ENCODE data around the gene RASSF10.
"Not testable (repeated sequence)": the region's sequence is repeated elsewhere in the genome, so short reads cannot be mapped to it uniquely, and the experiment has no call there.

The RASSF10 gene

DNA sequence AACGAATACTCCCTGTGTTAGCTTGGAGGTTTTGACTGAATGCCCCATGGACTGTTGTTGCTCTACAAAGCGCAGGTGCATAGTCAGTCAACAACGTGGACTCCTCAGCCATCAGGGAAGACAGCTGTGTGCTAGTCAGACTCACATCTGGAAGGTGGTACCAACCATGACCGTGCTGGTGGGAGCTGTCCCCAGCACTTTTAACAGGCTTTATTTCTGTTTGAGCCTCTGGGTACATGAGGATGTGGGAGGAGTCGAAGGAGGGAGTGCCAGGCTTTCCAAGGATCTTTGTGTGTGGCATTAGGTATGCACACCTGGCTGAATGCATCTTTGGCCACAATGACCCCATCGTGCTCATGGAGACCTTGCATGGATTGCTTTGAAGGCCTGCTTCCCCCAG lies 6.6 kb downstream of the RASSF10 start:
- no peak for DNase-seq (ENCODE audit: low read depth, low spot score)
- H3K27ac ChIP-seq, result no peak overlapping the region

DNA sequence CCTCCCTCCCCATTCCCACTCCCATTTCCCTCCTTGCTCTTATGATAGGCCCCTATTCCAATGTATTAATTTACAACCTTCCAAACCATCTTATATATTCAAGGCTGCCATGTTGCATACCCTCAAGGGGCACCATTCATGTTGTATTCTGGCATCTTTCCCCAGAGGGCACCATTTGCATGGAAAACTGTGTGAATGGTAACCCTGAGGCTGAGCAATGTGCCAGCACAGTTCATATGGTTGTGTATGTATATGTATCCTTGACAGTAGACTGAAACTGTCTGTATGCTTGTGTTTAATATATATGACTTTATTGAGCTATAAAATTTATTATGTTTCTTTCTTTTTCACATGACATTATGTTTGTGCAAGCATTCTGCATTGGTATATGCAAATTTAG lies 7.3 kb downstream of the RASSF10 start:
- H3K27ac ChIP-seq, result no peak overlapping the region
- no peak for DNase-seq (ENCODE audit: low read depth, low spot score)

DNA sequence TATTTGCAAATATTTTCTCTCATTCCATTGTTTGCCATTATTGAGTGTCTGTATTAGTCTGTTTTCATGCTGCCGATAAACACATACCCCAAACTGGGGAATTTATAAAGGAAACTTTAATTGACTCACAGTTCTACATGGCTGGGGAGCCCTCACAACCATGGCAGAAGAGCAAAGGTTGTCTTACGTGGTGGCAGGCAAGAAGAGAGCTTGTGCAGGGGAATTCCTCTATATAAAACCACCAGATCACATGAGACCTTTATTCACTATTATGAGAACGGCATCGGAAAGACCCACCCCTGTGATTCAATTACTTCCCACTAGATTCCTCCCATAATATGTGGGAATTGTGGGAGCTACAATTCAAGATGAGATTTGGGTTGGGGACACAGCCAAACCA lies 10.2 kb downstream of the RASSF10 start:
- DNase-seq (ENCODE audit: low read depth, low spot score), result no peak
- H3K27ac ChIP-seq, result no peak overlapping the region

DNA sequence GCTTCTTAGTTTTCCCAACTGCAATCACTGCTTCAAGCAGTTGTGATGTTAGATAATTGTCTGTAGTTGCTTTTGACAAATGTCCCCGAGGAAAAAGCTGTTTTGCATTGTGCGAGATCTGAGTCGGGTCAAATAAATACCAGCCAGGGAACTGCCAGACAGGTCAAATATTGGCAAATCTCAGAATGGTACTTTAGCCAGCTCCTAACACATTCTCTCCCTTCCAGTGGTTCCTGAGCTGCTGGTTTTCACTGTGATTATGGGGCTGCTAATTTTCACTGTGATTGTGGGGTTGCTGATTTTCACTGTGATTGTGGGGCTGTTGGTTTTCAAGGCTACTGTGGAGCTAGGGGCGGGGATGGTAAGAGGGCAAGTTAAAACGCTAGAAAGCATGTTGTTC lies 14.3 kb downstream of the RASSF10 start:
- no peak for DNase-seq (ENCODE audit: low read depth, low spot score)
- H3K27ac ChIP-seq, result no peak overlapping the region

DNA sequence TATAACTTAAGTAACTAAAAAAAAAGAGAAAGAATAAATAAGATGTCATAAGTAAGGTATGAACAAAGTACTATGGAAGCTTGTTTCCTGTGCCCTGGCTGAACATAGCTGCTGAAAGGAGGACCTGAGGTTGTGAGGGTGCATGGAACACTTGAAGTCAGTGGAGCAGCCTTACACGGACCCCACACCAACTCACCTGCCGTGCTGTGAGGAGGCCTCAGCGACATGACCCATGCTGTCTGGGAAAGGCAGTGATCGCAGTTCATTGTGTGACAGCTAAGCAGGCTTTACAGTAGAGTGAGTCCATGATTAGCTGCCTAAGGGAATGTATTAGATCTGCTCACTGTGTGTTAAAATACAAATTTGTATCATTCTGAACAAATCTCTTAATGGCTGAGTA lies 17.6 kb downstream of the RASSF10 start:
- DNase-seq (ENCODE audit: low read depth, low spot score), result no peak
- H3K27ac ChIP-seq, result no peak overlapping the region

DNA sequence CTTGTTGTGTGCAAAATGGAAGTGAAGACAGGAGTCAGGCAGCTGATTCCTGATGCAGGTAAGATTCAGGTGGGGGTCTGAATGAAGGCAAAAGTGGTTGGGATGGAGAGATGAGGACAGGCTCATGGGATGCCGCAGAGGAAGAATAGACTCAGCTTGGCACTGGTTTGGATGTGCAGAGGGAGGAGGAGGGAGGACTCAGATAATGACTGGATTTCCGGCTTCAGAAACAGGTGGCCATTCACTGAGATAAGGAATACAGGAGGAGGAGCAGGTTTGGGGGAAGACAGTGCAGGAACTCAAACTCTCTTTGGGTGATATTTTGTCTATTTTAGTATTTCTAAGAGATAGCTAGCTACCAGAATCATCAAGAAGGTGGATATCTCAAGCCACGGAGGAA lies 19.2 kb downstream of the RASSF10 start:
- H3K27ac ChIP-seq, result no peak overlapping the region

DNA sequence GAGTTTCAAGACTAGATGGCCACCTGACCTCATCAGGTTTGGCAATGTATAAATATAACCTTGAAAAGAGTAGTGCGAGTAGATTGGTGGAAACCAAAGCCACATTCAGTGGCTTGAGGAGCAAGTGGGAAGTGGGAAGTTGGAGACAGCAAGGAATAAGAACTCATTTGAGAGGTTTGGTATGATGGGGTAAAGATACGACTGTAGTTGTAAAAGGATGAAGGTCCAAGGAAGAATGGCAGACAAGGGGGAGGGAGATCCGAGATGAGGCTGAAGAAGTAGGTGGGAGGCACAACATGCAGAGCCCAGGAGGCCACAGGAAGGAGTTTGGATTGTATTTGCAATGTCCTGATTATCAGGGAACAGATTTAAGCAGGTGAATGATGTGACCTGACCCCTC lies 20.8 kb downstream of the RASSF10 start:
- DNase-seq (ENCODE audit: low read depth, low spot score), result no peak

More for the DNA sequence above, 19.2 kb downstream of the RASSF10 start:
- no peak for DNase-seq (ENCODE audit: low read depth, low spot score)

DNA sequence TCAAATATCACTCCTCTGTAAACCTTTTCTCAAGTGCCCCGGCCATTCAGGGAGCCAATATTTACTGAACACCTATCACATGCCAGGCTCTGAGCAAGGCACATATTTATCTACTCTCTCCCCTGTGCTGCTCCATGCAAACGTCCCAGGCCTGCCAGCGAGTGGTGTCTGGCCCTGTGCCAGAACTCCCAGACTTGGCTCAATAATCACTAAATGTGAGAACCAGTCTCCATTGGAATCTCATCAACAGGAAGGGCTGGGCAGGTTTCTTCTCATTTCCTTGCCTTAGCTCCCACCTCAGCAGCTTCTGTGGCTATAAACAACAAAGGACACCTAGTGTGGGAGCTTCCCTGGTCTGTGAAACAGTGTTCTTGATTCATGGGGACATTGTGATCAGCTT lies 21.7 kb downstream of the RASSF10 start:
- H3K27ac ChIP-seq, result no peak overlapping the region
- DNase-seq (ENCODE audit: low read depth, low spot score), result no peak

More for the DNA sequence above, 20.8 kb downstream of the RASSF10 start:
- H3K27ac ChIP-seq, result no peak overlapping the region

DNA sequence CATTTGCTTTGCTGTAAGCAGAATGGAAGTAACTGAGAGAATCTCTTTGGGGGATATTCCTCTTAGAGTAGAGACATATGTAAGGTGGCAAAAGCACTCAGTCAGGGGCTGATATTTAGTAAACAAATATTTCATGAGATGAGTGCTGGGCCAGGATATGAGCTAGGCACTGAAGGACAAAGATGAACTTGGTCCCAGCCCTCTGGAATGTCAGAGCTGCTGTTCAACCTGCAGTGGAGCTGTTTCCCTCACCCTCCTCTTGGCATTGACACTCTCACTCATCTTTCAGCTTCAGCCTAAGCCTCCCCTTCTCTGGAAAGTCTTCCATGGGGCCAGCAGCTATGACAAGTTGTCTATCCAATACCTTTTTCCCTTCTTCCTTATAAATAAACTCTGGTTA lies 22.2 kb downstream of the RASSF10 start:
- H3K27ac ChIP-seq, result no peak overlapping the region
- no peak for DNase-seq (ENCODE audit: low read depth, low spot score)

DNA sequence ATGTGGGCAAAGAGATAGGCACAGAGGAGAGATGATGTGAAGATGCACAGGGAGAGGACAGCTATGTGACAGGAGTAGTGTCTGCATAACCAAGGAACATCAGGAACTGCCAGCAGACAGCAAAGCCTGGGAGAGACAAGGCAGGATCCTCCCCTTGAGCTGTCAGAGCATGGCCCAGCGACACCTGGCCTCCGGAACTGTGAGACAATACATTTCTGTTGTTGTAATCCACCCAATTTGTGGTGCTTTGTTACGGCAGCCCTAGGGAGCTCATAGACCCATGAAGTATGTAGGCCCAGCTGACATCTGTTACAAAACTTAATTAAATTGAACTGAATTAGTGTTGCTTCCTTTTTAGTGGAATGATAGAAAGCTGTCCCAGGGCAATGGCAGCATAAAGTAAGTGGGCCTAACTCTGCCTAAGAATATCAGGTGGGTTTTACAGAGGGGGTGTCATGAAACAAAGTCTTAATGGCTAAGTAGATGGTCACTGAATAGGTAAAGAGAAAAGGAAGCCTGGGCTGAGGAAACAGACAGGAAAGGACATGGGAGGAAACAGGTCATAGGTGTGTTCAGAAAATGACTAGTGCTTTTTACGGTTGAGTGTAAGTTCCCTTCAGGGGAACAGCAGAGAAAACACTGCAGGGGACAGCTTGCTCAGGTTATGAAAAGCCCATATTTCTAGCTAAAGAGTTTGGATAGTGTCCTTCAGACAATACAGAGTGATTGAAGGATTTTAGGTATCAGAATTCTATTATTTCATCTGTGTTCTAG lies 24.8 kb downstream of the RASSF10 start:
- no peak overlapping the region for H3K27ac ChIP-seq

DNA sequence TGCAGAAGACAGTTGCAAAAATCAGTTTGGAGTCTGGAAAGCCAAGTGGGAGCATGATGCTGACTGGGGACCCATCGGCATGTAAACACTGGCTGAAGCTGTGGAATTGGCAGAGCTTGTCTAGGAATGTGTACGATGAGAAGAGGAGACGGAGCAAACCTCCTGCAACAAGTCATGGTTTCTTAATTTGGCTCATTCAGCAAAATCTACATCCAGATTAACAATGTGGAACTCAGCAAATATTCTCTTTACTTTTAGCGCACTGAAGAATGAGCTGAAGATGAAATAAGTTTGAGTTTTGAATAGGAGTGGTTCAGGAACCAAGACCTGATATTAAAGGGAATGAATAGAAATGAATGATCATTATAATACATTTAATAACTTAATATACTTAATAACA lies 26.6 kb downstream of the RASSF10 start:
- DNase-seq (ENCODE audit: low read depth, low spot score), result no peak
- no peak overlapping the region for H3K27ac ChIP-seq

More for the DNA sequence above, 24.8 kb downstream of the RASSF10 start:
- DNase-seq (ENCODE audit: low read depth, low spot score), result no peak

DNA sequence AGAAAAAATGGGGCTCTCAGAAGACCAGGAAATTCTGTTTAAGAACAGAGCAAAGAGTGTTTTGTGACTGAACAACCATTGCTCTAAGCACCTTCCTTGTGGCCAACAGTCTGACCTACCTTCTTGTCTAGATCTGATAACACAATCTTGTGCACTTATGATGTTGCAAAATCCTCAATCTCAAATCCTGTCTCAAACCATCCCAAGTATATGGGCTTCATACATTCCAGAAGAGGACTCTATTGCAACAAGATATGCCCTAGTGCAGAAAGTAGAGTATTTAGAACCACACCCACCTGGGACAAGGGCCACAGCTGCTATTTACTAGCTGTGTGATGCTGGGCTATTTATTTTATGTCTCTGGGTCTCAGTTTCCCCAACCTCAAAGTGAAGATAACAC lies 27.1 kb downstream of the RASSF10 start:
- DNase-seq (ENCODE audit: low read depth, low spot score), result no peak
- H3K27ac ChIP-seq, result no peak overlapping the region

DNA sequence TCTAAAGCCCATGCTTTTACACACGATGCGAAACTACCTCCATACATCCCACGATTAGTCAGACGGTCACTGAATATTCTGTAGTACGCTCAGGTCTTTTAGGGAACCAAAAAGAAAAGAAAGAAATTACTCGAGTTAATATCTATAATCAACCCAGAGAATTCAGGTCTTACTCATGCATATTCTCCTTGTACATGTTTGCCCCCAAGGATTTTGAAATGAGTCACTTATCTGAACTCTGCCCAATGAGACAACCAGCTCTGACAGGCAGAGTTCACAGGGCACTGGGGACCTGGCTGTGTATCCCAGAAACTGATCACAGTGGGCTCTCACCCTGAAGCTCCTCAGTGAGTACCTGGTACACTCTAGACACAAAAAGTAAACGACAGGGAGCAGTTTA lies 29.2 kb downstream of the RASSF10 start:
- H3K27ac ChIP-seq, result no peak overlapping the region
- no peak for DNase-seq (ENCODE audit: low read depth, low spot score)

DNA sequence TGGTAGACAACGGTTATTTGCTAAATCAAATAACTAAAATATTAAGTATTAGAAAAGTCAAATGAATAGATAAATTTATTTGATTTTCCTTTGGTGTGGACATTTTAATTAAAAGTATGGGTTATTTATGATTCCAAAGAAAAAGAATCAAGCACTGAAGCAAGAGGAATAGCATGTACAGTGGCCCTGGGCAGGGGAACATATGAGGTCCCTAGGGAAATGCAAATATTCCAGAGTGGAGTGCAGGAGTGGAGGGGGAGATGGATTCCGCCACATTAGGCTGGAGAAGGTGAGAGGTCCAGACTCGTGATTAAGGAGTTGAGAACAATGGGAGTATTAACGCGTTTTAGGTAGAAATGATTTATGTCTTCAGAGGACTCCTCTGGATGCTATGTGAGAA lies 30.0 kb downstream of the RASSF10 start:
- H3K27ac ChIP-seq, result no peak overlapping the region
- DNase-seq (ENCODE audit: low read depth, low spot score), result no peak

DNA sequence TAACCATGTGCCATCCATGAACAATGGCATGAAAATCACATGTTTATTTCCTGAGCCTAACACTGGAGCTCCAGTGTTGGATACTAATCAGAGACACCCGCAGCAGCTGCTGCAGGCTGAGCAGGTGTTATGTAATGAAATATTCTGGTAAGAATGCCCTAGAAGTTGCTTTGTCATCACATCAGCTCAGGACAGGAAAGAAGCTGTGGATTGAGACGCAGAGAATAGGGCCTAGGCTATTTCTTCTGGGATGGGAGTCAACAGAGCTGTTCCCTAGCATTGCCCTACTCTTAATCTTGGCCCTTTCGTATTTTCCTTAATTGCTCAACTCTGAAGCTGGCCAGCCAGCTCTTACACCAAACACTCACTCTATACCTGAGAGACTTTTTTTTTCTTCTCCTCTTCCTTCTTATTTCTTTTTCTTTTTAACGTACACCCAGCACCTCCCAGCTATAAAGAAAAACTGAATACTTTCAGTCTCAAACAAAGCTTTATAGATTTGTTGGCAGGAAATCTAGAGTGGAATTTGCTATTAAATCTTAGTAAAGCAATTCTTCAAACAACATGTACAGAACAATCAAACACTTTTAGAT lies 31.9 kb downstream of the RASSF10 start:
- no peak overlapping the region for H3K27ac ChIP-seq
- DNase-seq (ENCODE audit: low read depth, low spot score), result no peak

DNA sequence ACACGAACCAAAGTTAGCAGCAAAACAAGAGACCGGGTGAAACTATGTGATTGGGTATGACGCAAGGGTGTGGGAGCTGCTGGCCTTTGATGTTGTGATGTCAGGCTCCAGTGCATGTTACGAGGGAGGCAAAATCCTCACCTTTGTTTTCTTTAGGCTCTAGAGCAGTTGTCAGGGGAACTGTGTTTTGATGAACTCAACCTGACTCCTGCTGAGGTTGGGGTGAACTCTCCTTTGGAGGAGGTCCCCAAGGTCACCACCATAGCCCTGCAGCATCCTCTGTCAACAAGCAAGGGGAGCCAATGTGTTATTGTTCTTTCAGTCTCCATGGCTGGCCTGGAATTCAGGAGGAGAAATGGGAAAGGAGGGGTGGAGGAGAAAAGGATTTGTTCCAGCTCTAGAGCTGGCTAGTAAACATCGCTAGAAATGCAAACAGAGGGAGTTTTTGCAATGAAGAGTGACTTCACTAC lies 33.8 kb downstream of the RASSF10 start:
- DNase-seq (ENCODE audit: low read depth, low spot score), result no peak
- H3K27ac ChIP-seq, result no peak overlapping the region

DNA sequence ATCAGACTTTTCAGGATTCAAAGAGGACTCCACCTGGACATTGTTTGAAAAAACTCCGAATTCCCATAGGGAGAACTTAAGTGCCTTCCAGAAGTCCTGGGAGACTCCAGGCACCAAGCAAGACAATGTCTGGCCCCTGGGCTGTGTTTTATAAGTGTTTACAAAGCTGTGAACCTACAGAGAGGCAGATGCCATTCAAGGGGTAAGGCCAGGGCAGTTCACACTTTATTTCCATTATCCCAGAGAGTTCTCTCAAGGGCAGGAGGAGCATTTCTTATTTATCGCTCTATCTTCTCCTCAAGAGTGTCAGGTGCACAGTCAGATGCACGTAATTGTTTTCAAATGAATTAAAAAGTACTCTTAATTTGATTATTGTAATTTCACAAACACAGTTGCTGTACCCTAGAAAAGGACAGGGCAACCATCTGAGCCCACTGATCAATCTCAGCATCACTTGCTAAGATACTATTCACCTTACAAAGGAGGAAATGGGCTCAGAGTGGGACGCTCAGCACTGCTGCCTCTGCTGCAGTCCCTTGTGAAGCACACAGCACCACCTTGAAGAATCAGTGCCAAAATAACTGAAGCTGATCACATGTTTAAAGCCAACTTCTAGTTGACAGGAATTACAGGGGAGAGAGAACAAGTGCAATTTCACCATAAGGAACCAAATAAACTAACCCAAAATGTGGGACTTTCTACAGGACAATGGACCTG lies 35.0 kb downstream of the RASSF10 start:
- DNase-seq (ENCODE audit: low read depth, low spot score), result no peak
- no peak overlapping the region for H3K27ac ChIP-seq

DNA sequence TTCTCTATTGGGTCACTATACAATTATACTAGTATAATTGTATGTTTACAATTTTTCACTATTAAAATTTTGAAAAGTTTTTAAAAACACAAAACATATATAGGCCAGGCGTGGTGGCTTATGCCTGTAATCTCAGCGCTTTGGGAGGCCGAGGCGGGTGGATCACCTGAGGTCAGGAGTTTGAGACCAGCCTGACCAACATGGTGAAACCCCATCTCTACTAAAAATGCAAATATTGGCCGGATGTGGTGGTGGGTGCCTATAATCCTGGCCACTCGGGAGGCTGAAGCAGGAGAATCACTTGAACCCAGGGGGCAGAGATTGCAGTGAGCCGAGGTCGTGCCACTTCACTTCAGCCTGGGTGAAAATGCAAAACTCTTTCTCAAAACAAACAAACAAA lies 36.0 kb downstream of the RASSF10 start:
- not testable (repeated sequence) for H3K27ac ChIP-seq; DNase-seq (ENCODE audit: low read depth, low spot score)

DNA sequence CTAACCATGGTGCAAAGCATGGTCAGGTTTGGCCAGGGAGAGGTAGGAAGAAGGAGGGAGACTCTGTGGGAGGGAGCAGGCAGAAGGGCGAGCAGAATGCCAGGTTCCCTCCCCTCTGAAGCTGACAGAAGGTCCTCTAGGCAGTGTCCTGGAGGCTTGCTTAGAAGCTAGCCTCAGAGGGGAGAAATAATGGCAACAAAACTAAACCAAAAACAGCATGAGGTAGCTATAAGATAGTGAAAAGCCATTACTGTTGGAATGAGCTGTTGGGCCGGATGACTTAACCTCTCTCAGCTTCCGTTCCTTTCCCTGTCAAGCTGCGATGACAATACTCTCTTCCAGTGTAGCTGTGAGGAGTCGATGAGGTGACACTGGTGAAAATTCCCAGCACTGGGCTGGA lies 36.6 kb downstream of the RASSF10 start:
- H3K27ac ChIP-seq, result no peak overlapping the region
- no peak for DNase-seq (ENCODE audit: low read depth, low spot score)

DNA sequence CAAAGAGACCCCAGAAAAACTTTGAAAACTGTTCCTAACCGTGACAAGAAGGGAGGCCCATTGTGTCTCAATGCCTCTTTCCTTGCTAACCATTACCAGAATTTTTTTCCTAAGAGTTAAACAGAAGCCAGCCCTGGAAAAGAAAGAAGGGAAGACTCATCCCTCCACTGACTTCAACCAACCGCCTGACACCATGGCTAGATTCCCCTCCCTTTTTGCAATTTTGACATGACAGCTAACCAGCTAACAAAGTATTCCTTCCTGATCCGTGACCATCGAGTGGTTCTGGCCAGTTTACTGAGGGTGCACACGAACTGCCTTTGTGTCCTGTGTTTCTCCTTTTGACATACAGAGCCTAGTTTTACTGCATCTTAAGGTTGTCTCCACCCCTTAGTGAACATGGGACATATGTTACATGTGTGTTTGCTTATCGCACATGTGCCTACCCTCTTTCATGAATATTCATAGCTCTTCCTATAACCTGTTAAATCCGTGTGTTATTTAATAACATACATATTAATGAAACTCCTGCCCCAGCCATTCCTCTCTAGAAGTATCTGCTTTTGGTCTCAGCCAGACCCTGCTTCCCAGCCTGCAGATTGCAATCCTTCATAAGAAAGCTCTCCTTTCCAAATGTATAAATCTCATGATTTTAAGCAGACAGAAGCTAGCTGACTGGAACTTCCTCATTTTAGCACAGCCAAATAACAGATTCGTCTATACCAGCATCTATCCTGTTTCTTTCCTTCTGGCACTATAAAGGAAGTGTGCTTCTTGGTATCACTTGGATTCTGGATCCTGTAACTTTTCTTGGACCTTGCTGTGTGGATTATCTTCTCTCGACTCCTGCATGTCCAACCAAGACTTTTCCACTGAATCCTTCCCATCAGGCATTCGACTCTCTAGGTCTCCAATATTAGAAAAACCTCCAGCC lies 37.8 kb downstream of the RASSF10 start:
- no peak overlapping the region for H3K27ac ChIP-seq
- no peak for DNase-seq (ENCODE audit: low read depth, low spot score)
